Measurements from ENCODE around the gene SLC47A1.
A peak's percentile ranks its signal among the peaks of the same experiment; 100 is the strongest.

Gene SLC47A1

DNA sequence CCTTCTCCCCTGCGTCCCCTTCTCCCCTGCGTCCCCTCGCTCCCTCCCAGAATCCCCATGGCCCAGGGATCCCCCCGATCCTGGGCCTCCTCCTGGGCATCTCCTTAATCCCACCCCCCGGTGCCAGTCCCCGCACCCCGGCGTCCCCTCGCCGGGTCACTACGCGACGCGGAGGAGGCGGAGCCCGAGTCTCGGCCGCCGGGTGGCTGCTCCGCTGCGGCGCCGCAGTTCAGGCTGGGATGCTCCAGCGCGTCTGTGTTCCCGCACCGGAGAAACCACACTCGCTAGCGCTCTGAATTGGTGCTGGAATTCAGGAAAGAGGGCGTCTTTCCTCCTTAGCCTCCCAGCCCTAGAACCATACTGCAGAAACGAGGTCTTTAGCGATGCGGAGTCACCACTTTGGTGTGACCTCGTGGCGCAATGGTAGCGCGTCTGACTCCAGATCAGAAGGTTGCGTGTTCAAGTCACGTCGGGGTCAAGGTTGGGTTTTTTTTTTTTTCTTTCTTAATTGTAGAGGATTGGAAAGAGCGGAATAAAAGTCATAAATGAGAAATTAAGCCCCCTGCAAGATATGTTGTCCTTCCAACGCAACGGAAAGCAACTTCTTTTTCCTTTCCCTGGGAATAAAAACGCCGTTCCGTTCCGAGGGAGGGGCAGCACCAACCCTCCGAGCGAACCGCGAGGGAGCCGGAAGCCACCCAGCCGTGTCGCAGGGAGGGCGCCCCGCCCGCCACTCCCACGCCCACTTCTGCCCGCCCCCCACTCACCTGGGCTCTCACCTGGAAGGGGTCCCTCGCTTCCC is 25.7 kb upstream of the SLC47A1 start (continued):
- TF ChIP-seq ZNF133 (tag by site-specific recombination; IDR thresholded peaks at IDR 0.05), result no peak
- no peak for TF ChIP-seq GLI2 (tag by site-specific recombination; IDR thresholded peaks at IDR 0.05; ENCODE audit: borderline replicate concordance, low read depth)
- TF ChIP-seq SP3 (tag by site-specific recombination; IDR thresholded peaks at IDR 0.05), result peak; percentile 86
- TF ChIP-seq HOXA7 (CRISPR knock-in tag; IDR thresholded peaks at IDR 0.05; ENCODE audit: borderline replicate concordance), result no peak
- TF ChIP-seq ZNF391 (tag by site-specific recombination; IDR thresholded peaks at IDR 0.05; ENCODE audit: borderline replicate concordance, low read depth), result peak; percentile 94
- TF ChIP-seq ZNF184 (tag by site-specific recombination; IDR thresholded peaks at IDR 0.05), result peak; percentile 59; the same call in 1 of the 2 replicates
- TF ChIP-seq ZNF558 (tag by site-specific recombination; IDR thresholded peaks at IDR 0.05), result peak; percentile 66; the same call in 1 of the 2 replicates
- peak; percentile 42; the same call in 1 of the 2 replicates for TF ChIP-seq WT1 (tag by site-specific recombination; IDR thresholded peaks at IDR 0.05)
- no peak for TF ChIP-seq ZNF677 (tag by site-specific recombination; IDR thresholded peaks at IDR 0.05)
- peak; percentile 77 for TF ChIP-seq ZFHX2 (tag by site-specific recombination; conservative IDR thresholded peaks at IDR 0.05)
- no peak for TF ChIP-seq ZNF488 (tag by site-specific recombination; IDR thresholded peaks at IDR 0.05)
- TF ChIP-seq, protein P1, sequence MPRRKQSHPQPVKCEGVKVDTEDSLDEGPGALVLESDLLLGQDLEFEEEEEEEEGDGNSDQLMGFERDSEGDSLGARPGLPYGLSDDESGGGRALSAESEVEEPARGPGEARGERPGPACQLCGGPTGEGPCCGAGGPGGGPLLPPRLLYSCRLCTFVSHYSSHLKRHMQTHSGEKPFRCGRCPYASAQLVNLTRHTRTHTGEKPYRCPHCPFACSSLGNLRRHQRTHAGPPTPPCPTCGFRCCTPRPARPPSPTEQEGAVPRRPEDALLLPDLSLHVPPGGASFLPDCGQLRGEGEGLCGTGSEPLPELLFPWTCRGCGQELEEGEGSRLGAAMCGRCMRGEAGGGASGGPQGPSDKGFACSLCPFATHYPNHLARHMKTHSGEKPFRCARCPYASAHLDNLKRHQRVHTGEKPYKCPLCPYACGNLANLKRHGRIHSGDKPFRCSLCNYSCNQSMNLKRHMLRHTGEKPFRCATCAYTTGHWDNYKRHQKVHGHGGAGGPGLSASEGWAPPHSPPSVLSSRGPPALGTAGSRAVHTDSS (tag by site-specific recombination; IDR thresholded peaks at IDR 0.05), result peak; percentile 32; the same call in 1 of the 2 replicates
- TF ChIP-seq, protein P2, sequence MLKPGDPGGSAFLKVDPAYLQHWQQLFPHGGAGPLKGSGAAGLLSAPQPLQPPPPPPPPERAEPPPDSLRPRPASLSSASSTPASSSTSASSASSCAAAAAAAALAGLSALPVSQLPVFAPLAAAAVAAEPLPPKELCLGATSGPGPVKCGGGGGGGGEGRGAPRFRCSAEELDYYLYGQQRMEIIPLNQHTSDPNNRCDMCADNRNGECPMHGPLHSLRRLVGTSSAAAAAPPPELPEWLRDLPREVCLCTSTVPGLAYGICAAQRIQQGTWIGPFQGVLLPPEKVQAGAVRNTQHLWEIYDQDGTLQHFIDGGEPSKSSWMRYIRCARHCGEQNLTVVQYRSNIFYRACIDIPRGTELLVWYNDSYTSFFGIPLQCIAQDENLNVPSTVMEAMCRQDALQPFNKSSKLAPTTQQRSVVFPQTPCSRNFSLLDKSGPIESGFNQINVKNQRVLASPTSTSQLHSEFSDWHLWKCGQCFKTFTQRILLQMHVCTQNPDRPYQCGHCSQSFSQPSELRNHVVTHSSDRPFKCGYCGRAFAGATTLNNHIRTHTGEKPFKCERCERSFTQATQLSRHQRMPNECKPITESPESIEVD (tag by site-specific recombination; IDR thresholded peaks at IDR 0.05), result no peak; the same call in 1 of the 2 replicates
- TF ChIP-seq ZNF341 (tag by site-specific recombination; IDR thresholded peaks at IDR 0.05; ENCODE audit: low read depth), result peak; percentile 86
- TF ChIP-seq ZNF223 (tag by site-specific recombination; IDR thresholded peaks at IDR 0.05), result 0 out of 2 replicates have a peak, but pooled peaks have one; percentile 6
- no peak for TF ChIP-seq SALL2 (tag by site-specific recombination; IDR thresholded peaks at IDR 0.05; ENCODE audit: borderline replicate concordance)
- TF ChIP-seq ZSCAN4 (tag by site-specific recombination; IDR thresholded peaks at IDR 0.05), result peak; percentile 61; the same call in 1 of the 2 replicates
- no peak for TF ChIP-seq ZNF10 (tag by site-specific recombination; IDR thresholded peaks at IDR 0.05)
- peak; percentile 74; the same call in 1 of the 2 replicates for TF ChIP-seq ZIC2 (tag by site-specific recombination; IDR thresholded peaks at IDR 0.05)
- TF ChIP-seq ZNF416 (tag by site-specific recombination; IDR thresholded peaks at IDR 0.05), result no peak
- peak; percentile 89 for TF ChIP-seq KLF10 (tag by site-specific recombination; IDR thresholded peaks at IDR 0.05)
- no peak for TF ChIP-seq ZNF155 (tag by site-specific recombination; IDR thresholded peaks at IDR 0.05)
- no peak for TF ChIP-seq SCRT1 (tag by site-specific recombination; IDR thresholded peaks at IDR 0.05; ENCODE audit: borderline replicate concordance)
- TF ChIP-seq, protein P3, sequence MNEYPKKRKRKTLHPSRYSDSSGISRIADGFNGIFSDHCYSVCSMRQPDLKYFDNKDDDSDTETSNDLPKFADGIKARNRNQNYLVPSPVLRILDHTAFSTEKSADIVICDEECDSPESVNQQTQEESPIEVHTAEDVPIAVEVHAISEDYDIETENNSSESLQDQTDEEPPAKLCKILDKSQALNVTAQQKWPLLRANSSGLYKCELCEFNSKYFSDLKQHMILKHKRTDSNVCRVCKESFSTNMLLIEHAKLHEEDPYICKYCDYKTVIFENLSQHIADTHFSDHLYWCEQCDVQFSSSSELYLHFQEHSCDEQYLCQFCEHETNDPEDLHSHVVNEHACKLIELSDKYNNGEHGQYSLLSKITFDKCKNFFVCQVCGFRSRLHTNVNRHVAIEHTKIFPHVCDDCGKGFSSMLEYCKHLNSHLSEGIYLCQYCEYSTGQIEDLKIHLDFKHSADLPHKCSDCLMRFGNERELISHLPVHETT (tag by site-specific recombination; IDR thresholded peaks at IDR 0.05), result peak; percentile 88
- no peak for TF ChIP-seq ZNF211 (tag by site-specific recombination; IDR thresholded peaks at IDR 0.05; ENCODE audit: low read depth)
- peak; percentile 81 for TF ChIP-seq ZNF366 (tag by site-specific recombination; conservative IDR thresholded peaks at IDR 0.05)
- TF ChIP-seq GLIS1 (tag by site-specific recombination; IDR thresholded peaks at IDR 0.05), result peak; percentile 52; the same call in 1 of the 2 replicates
- TF ChIP-seq BCL11B (tag by site-specific recombination; IDR thresholded peaks at IDR 0.05; ENCODE audit: low read depth), result no peak; the same call in 1 of the 2 replicates
- TF ChIP-seq, protein P4, sequence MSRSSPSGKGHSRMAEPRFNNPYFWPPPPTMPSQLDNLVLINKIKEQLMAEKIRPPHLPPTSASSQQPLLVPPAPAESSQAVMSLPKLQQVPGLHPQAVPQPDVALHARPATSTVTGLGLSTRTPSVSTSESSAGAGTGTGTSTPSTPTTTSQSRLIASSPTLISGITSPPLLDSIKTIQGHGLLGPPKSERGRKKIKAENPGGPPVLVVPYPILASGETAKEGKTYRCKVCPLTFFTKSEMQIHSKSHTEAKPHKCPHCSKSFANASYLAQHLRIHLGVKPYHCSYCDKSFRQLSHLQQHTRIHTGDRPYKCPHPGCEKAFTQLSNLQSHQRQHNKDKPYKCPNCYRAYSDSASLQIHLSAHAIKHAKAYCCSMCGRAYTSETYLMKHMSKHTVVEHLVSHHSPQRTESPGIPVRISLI (tag by site-specific recombination; IDR thresholded peaks at IDR 0.05), result peak; percentile 89
- no peak for TF ChIP-seq ZNF169 (tag by site-specific recombination; IDR thresholded peaks at IDR 0.05)
- no peak for TF ChIP-seq ZNF529 (tag by site-specific recombination; IDR thresholded peaks at IDR 0.05; ENCODE audit: insufficient replicate concordance)
- TF ChIP-seq PRDM1 (tag by site-specific recombination; IDR thresholded peaks at IDR 0.05), result no peak
- no peak for TF ChIP-seq ZNF701 (tag by site-specific recombination; IDR thresholded peaks at IDR 0.05)

Measured in HEK293 (cell line).